ENCODE data around the gene TMEM127.
"Not testable (repeated sequence)": the region's sequence is repeated elsewhere in the genome, so short reads cannot be mapped to it uniquely, and the experiment has no call there.

The TMEM127 gene

GRCh38 chr2:96265840-96266679 is at the start of gene TMEM127, which contains the start of gene CIAO1:
TMEM127 (minus strand) TSS chr2:96265997; CDS start chr2:96265381, 616 bp downstream.
CIAO1 (plus strand) TSS chr2:96266225; CDS start chr2:96266351, 126 bp downstream.
- peak; percentile 97 for DNase-seq (ENCODE audit: low spot score)

GRCh38 chr2:96315005-96315399 is 49.2 kb upstream of the TMEM127 start:
- DNase-seq (ENCODE audit: low spot score), result no peak

GRCh38 chr2:96308248-96308647 is 42.5 kb upstream of the TMEM127 start:
- DNase-seq (ENCODE audit: low spot score), result no peak

GRCh38 chr2:96306370-96306769 is 40.6 kb upstream of the TMEM127 start:
- no peak for DNase-seq (ENCODE audit: low spot score)

- no peak for DNase-seq (ENCODE audit: low spot score)
Measured at GRCh38 chr2:96305979-96306308, 40.1 kb upstream of the TMEM127 start.

GRCh38 chr2:96305091-96305978 is 39.5 kb upstream of the TMEM127 start, which contains the start of gene SNRNP200:
SNRNP200 (minus strand) TSS chr2:96305546; CDS start chr2:96305437, 109 bp downstream.
- peak; percentile 86 for DNase-seq (ENCODE audit: low spot score)

- no peak for DNase-seq (ENCODE audit: low spot score)
Measured at GRCh38 chr2:96304606-96305005, 38.8 kb upstream of the TMEM127 start.

- DNase-seq (ENCODE audit: low spot score), result no peak
Measured at GRCh38 chr2:96301865-96302264, 36.1 kb upstream of the TMEM127 start.

- no peak for DNase-seq (ENCODE audit: low spot score)
Measured at GRCh38 chr2:96296925-96297324, 31.1 kb upstream of the TMEM127 start.

GRCh38 chr2:96294271-96294670 is 28.5 kb upstream of the TMEM127 start:
- not testable (repeated sequence) for DNase-seq (ENCODE audit: low spot score)

- no peak for DNase-seq (ENCODE audit: low spot score)
Measured at GRCh38 chr2:96291751-96292150, 26.0 kb upstream of the TMEM127 start.

- no peak for DNase-seq (ENCODE audit: low spot score)
Measured at GRCh38 chr2:96287273-96287856, 21.6 kb upstream of the TMEM127 start.

- no peak for DNase-seq (ENCODE audit: low spot score)
Measured at GRCh38 chr2:96276787-96277499, 11.1 kb upstream of the TMEM127 start.

GRCh38 chr2:96274355-96275056 is 8.7 kb upstream of the TMEM127 start:
- no peak for DNase-seq (ENCODE audit: low spot score)

- DNase-seq (ENCODE audit: low spot score), result no peak
Measured at GRCh38 chr2:96273763-96274162, 8.0 kb upstream of the TMEM127 start.

- peak; percentile 28 for DNase-seq (ENCODE audit: low spot score)
Measured at GRCh38 chr2:96271995-96272394, 6.2 kb upstream of the TMEM127 start.

GRCh38 chr2:96267159-96267971 is 1.6 kb upstream of the TMEM127 start:
- peak; percentile 66 for DNase-seq (ENCODE audit: low spot score)

- DNase-seq (ENCODE audit: low spot score), result peak; percentile 57
Measured at GRCh38 chr2:96265349-96265839, 403 bp downstream of the TMEM127 start.

- DNase-seq (ENCODE audit: low spot score), result peak; percentile 63
Measured at GRCh38 chr2:96264656-96265348, 995 bp downstream of the TMEM127 start.
